Pulmonary artery endothelial cell (primary cell): Measurements from ENCODE around the gene SPTA1. TPM values are rescaled to one million over a fixed set of nuclear protein-coding genes. Genes with fewer than 3 reads are reported as not detected.
"Not testable (repeated sequence)": the region's sequence is repeated elsewhere in the genome, so short reads cannot be mapped to it uniquely, and the experiment has no call there.

Experiments used
- DNase-seq: peaks from one replicate; pipeline ENCODE4 v3.0.0-alpha.2; 2011; ENCODE audit warnings: low read depth, low spot score
- total RNA-seq: library from RNA; depleted of rRNA; stranded (reverse); fragments of >200 nt; gene quantifications from 2 replicates; pipeline ENCODE4 v1.2.3, GENCODE V29; 2014

Gene SPTA1
- 0.13 and 0.14 TPM in 2 replicates for total RNA-seq

DNA sequence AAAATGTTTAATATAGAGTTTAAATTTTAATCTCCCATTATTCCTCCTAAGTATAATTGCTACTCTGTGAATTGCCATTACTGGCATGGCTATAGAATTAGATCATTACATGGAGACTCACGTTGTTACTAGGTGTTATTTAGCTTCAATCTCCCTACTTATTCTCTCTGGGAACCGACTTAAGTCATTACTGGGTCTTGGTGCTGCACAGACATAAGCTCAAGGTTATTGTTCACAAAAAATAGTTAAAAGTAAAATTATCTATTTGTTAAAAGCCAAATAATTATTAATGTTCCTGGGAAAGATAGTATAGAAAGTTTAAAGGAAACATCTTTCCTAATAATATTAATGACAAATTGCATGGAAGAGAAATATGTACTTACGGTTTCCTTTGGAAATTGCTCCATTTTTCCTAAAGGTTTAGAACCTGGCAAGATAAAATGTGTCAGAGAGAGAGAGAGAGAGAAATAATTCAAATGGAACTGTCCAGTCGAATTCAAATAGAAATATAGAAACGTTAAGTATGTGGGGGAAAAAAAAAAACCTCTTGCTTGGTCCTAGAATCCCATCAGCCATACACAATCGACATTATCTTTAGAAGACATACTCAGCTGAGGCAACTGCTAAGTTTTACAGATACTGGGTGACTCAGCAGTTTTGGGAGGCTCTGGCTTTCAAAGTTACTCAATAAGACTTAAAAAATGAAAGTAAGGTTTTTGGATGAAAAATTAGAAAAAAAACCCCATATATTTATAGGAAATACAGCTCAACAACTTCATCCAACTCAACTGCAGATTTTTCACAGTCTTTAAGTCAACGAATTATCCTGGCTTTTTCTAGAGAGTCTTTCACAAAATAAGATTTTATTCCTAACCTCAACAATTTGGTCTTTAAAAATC lies at the start of gene SPTA1:
Gene SPTA1 (minus strand): TSS at position 605 of the 899 bp plus-strand sequence. CDS start 198 bp downstream, at position 407.
- DNase-seq: no peak

GRCh38 chr1:158735848-158736247 lies 49.3 kb upstream of the SPTA1 start:
- no peak for DNase-seq

DNA sequence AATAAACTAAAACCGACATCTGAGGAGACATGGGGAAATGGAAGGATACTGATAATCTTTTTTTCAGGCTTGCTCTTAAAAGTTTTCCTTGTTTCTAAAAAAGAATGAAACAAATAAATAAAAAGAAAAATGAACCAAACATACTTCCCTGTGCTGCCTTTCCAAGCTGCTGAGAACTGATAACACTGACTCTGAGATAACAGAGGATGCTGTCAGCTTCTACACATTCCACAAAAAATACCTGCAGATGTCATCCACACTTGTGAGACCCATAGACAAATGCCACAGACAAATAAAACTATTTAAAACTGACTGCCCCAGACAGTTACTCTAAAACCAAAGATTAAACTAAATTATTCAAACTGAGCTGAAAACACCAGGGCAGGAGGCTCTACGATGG lies 46.0 kb upstream of the SPTA1 start:
- no peak for DNase-seq

- DNase-seq: no peak
These were observed 45.2 kb upstream of the SPTA1 start for GRCh38 chr1:158731707-158732106.

DNA sequence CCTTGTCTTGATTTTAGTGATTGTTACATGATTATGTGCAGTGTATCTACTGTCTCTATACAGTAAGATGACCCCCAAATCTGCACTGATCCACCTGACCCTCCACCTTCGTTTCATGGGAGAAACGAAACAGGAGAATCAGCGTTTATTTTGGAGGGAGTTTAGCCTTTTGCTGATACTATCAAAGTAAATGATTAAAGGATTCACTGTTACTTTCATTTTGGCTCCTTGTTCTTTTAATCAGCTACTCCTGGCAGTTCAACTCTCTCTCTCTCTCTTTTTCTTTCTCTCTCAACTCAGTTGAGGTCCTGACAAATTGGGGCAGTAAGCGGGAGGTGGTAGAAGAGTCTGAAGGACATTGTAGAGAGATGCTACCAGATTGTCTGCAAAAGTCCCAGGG lies 43.9 kb upstream of the SPTA1 start:
- no peak for DNase-seq

DNA sequence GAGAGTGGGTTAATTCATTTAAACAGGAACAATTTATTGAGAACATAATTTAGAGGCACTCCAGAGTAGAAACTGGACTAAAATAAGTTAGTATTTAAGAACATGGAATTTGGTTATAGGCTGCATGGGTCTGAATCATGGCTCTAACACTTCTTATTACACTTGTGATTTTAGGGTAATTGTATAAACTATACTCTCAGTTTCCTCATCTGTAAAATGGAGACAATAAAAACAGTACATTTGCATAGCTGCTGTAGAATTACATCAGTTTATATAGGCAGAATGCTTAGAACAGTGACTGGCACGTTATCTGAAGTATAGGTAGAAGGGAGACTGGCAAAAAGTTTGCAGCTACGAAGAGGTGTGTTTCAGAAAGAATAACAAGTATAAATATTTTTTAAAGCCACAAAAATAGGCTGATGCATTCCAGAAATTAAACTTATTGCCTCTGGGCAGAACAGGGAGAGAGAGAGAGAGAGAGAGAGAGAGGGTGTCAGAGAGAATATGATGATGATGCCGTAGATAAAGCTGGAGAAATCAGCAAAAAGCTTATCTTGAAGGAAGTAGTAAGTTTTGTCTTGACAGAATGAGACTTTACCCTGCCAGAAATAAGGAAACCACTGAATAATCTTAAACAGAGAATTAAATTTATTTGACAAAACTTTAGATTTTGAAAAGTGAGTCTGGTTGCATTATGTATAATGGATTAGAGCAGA lies 42.2 kb upstream of the SPTA1 start:
- no peak for DNase-seq

DNA sequence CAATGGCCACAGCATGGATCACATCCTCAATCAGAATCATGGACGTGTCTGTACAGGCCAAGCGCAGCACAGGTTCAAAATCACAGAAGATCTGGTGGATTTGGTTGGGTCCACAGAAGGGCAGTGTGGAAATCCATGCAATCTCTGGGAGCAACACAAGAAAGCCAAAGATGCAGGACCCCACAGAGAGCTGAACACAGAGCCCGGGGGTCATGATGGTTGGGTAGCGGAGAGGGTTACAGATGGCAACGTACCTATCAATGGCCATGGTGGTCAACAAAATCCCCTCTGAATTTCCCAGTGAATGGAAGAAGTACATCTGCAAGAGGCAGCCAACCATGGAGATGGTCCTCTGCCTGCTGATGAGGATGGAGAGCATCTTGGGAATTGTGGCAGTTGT lies 37.9 kb upstream of the SPTA1 start:
- DNase-seq: no peak

DNA sequence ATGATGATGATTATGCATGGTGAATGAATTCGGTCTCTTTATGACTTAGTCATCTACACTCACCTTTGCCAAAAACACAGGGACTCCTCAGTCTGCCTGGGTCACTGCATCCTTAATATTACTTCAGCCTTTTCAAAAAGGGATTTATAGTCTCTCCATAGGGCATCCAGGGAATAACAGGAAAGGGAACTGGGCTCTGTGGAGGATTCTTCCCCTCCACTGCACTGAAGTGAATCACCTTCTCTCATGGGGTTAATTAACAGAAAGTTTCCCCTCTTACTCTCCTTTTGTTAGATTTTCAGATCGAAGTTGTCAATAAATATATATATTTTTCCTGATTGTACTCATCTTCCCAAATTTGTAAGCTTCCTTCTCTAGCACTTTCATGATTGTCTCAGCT lies 34.1 kb upstream of the SPTA1 start, which contains the start of gene OR6K3:
Gene OR6K3 (minus strand): TSS at position 101 of the 400 bp plus-strand sequence. CDS start 2,605 bp downstream, outside the sequence.
- no peak for DNase-seq

DNA sequence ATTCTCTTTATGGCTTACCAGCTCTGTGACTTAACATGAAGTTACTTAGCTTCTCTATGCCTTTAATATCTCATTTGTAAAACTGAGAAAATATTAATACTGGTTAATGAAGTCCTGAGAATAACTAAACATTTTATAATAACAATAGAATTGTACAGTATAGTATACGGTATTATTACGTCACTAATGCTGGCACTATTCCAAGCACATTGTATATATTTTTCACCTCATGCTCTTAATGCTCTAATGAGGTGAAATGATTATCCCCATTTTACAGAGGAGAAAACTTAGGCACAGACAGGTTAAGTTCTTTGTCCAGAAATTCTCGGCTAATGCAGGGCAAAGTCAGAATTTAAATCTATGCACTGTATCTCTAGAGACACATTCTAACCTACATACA lies 33.1 kb upstream of the SPTA1 start:
- no peak for DNase-seq

DNA sequence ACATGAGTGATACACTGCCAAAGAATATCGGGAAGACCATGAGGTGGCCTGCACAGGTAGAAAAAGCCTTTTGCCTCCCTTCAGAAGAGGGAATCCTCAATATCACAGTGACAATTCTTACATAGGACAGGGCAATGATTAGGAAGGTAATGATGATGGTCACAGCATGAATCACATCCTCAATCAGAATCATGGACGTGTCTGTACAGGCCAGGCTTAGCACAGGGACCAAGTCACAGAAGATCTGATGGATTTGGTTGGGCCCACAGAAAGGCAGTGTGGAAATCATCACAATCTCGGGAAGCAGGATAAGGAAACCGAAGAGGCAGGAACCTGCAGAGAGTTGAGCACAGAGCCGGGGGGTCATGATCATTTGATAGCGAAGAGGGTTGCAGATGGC lies 30.8 kb upstream of the SPTA1 start:
- no peak for DNase-seq

GRCh38 chr1:158716335-158716734 lies 29.8 kb upstream of the SPTA1 start:
- no peak for DNase-seq

GRCh38 chr1:158714754-158715153 lies 28.2 kb upstream of the SPTA1 start:
- no peak for DNase-seq

- DNase-seq: no peak
These were observed 24.6 kb upstream of the SPTA1 start for GRCh38 chr1:158711098-158711497.

DNA sequence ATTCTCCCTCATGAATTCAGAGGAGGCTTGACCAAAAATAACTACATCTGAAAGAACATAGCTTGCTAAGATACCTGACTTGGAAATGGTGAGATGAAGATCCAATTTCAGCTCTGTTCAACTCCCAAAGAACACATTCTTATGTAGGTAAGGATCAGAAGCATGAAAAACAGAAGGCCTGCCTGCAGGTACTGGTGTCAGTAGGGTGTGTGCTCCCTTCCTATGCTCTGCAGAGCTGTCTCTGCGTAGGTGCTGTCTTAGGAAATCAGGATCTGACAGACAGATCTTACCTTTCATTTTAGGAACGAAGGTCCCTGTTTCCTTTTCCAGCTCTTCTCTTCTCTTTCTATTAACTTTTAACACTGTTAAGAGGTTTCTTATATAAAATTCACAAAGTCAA lies 19.6 kb upstream of the SPTA1 start:
- no peak for DNase-seq

- DNase-seq: no peak
These were observed 14.0 kb upstream of the SPTA1 start, which contains the start of gene OR6K2 for GRCh38 chr1:158700552-158700951. Gene OR6K2, minus strand, starts transcription at chr1:158700652. Its CDS starts 0 bp downstream, at chr1:158700652.

- DNase-seq: no peak
These were observed 8.1 kb upstream of the SPTA1 start for GRCh38 chr1:158694596-158694995.

DNA sequence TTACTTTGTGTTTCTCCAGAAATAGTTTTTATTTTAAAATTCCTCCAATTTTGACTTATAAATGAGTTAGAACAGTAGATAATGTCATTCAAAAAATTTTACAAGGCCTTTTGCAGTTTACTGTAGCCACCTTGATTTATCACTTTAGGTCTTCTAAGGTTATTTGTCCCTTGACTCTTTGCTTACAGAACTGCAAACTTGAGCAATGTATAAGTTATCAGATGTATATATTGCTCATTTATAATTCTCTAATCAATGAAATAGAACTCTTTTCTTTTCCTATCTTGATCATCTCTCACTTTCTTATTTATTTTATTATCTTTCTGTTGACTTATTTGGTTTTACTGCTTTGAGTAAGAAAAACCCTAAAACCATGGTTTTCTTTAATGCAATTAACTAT lies 5.8 kb upstream of the SPTA1 start:
- no peak for DNase-seq

- DNase-seq: no peak
These were observed 5.4 kb upstream of the SPTA1 start for GRCh38 chr1:158691907-158692306.

DNA sequence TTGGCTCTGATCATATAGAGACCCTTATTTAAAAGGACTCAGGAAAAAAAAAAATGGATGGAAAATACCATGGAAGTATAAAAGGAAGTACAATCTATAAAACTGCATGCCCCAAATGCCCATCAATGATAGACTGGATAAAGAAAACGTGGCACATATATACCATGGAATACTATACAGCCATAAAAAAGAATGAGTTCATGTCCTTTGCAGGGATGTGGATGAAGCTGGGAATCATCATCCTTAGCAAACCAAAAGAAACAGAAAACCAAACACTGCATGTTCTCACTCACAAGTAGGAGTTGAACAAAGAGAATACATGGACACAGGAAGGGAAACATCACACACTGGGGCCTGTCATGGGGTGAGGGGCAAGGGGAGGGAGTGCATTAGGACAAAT lies 4.6 kb upstream of the SPTA1 start:
- DNase-seq: not testable (repeated sequence)

GRCh38 chr1:158689875-158690274 lies 3.4 kb upstream of the SPTA1 start:
- DNase-seq: no peak

DNA sequence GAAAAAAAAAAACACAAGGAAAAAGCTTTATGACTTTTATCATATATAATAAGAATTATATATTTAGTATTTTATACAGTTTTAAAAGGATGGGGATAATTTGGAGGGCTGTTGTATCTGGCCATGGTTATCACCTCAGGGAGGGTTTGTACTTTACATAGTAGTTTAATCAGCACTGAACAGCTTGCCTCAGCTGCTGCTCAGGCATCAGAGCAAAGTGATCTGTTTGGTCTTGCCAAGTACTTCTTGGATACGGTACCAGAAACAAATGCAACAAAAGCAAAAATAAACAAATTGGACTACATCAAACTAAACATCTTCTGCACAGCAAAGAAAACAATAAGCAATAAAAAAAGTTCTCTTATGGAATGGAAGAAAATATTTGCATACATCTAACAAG lies 2.6 kb upstream of the SPTA1 start:
- DNase-seq: no peak

- DNase-seq: not testable (repeated sequence)
These were observed 1.8 kb upstream of the SPTA1 start for GRCh38 chr1:158688343-158688742.
